ENCODE data around the gene USH2A.

GRCh38 chr1:215625949-215626348, 797.3 kb downstream of the USH2A start:
- TF ChIP-seq POLR2AphosphoS5 (IDR thresholded peaks at IDR 0.05; ENCODE audit: low read depth, low read length) (no peak), POLR2A (IDR thresholded peaks at IDR 0.05; ENCODE audit: low read depth, low read length) (no peak)
